Panc1 (cell line): ENCODE results near the gene MMS22L. TPM values are rescaled to one million over a fixed set of nuclear protein-coding genes. Genes with fewer than 3 reads are reported as not detected.

Source experiments
- ATAC-seq: fragments of 200-7000 bp; cut with Tn5 transposase; 2 replicates; pipeline ENCODE4 v1.9.1; 2020; ENCODE audit warnings: mild to moderate bottlenecking, moderate library complexity
- BruUV-seq: library from RNA; stranded (reverse); fragments of 400-500 nt; replicated peaks from 2 replicates; lab custom pipeline; 2021; lab: Mats Ljungman, UMichigan
- CTCF ChIA-PET: fragments of 300-600 bp; sonication (Branson Sonifier 250); formaldehyde crosslinking; loops from one replicate; lab custom pipeline; 2022; ENCODE audit warnings: antibody characterized with exemption; lab: Charles Lee
- POLR2A ChIA-PET: fragments of 300-600 bp; sonication (Branson Sonifier 250); formaldehyde crosslinking; loops from one replicate; lab custom pipeline; 2022; ENCODE audit warnings: antibody characterized with exemption; lab: Charles Lee
- DNase-seq: peaks from one replicate; pipeline ENCODE4 v3.0.0-alpha.2; 2010; ENCODE audit warnings: low read depth, low spot score
- H3K27ac ChIP-seq: 2 replicates; pipeline ENCODE4 v1.5.1; 2011; ENCODE audit warnings: mild to moderate bottlenecking, low read length, inconsistent platforms
- H3K27me3 ChIP-seq: fragments of 200-500 bp; sonication (Bioruptor generic); 2 replicates; pipeline ENCODE4 v1.6.0; 2014; ENCODE audit warnings: low read length, inconsistent platforms; ENCODE audit not compliant: control insufficient read depth, insufficient read depth
- H3K36me3 ChIP-seq: fragments of 200-500 bp; sonication (Bioruptor generic); 2 replicates; pipeline ENCODE4 v1.5.1; 2014; ENCODE audit warnings: inconsistent platforms, mild to moderate bottlenecking, low read length, moderate library complexity; ENCODE audit not compliant: control insufficient read depth, insufficient read depth
- H3K4me1 ChIP-seq: 2 replicates; pipeline ENCODE4 v1.5.1; 2011; ENCODE audit warnings: inconsistent platforms, mild to moderate bottlenecking, low read length, moderate library complexity; ENCODE audit not compliant: control insufficient read depth, insufficient read depth
- H3K4me3 ChIP-seq, 2 experiments: 2 replicates each; pipeline ENCODE4 v1.5.1; 2011 to 2012; ENCODE audit warnings: low read depth in 2 of 2, low read length in 2 of 2, mild to moderate bottlenecking in 2 of 2, inconsistent platforms in 1 of 2, moderate library complexity in 1 of 2
- H3K9me3 ChIP-seq: fragments of 200-500 bp; sonication (Bioruptor generic); 2 replicates; pipeline ENCODE4 v1.5.1; 2014; ENCODE audit warnings: low read depth, mild to moderate bottlenecking, inconsistent platforms, low read length, moderate library complexity; ENCODE audit not compliant: control insufficient read depth, insufficient read depth
- CTCF ChIP-seq: fragments of 450-650 bp; IDR thresholded peaks from 2 replicates; pipeline ENCODE4 v1.5.1; 2017; ENCODE audit warnings: mild to moderate bottlenecking
- POLR2AphosphoS5 ChIP-seq: IDR thresholded peaks from 2 replicates; pipeline ENCODE4 v1.6.1; 2012; ENCODE audit warnings: mild to moderate bottlenecking, low read depth, low read length, moderate library complexity
- REST ChIP-seq, 2 experiments: IDR thresholded peaks; 2 replicates each; pipeline ENCODE4 v1.6.1; 2011 to 2012; ENCODE audit warnings: low read depth in 2 of 2, control low read depth in 1 of 2, low read length in 1 of 2, mild to moderate bottlenecking in 1 of 2, moderate library complexity in 1 of 2; ENCODE audit not compliant: insufficient read depth in 1 of 2
- SIN3A ChIP-seq: IDR thresholded peaks from 2 replicates; pipeline ENCODE4 v1.6.1; 2012; ENCODE audit warnings: low read depth, mild to moderate bottlenecking, low read length, moderate library complexity, borderline replicate concordance; ENCODE audit not compliant: insufficient read depth
- TCF7L2 ChIP-seq: IDR thresholded peaks from 2 replicates; pipeline ENCODE4 v1.6.1; 2011; ENCODE audit warnings: mild to moderate bottlenecking, low read depth, low read length, inconsistent platforms
- in situ Hi-C: cut with HindIII; loops from 2 replicates; pipeline ENCODE4 v1.10.0; 2016; ENCODE audit warnings: low sequenced_read_pairs, low pct_unique_long_range_greater_than_20kb
- intact Hi-C: fragments of 100-400 bp; cut with micrococcal nuclease; formaldehyde crosslinking; loops from one replicate; pipeline ENCODE4 v1.10.0; 2022; ENCODE audit not compliant: unreplicated experiment
- total RNA-seq: library from RNA; stranded (reverse); gene quantifications from one replicate; pipeline ENCODE4 v1.2.1, GENCODE V29; 2021; ENCODE audit not compliant: unreplicated experiment

MMS22L gene
- total RNA-seq, 1 experiment from 2014 or later = 28.5 TPM

- TF ChIP-seq TCF7L2 (no peak), CTCF (no peak), SIN3A (no peak), REST (IDR thresholded peaks at IDR 0.05; ENCODE audit: insufficient read depth in 1 of 2, low read depth in 2 of 2, low read length in 1 of 2) (no peak), POLR2AphosphoS5 (no peak)
- no peak overlapping the region for H3K4me3 ChIP-seq
- ChIA-PET POLR2A (no interaction called here), CTCF (interaction anchor here (0.7 kb wide), 1 partner anchor 72 kb away, joined by 5 read pairs; no protein-coding TSS in a partner anchor)
- no peak for ATAC-seq
- H3K27me3 ChIP-seq = no peaks in the 10 kb centered on the region
- no peak for DNase-seq
- in situ Hi-C loops (no loop called here), intact Hi-C loops (no loop called here)
- H3K36me3 ChIP-seq = peaks cover 2% of the 10 kb centered on the region; the same call in 1 of the 2 replicates
- no peak overlapping the region for H3K27ac ChIP-seq
- H3K4me1 ChIP-seq = peaks cover 4% of the 10 kb centered on the region; the same call in 1 of the 2 replicates
- H3K9me3 ChIP-seq = no peaks in the 10 kb centered on the region
- no TSS peak for BruUV-seq
These were observed 77.0 kb downstream of the MMS22L start for GRCh38 chr6:97205966-97206365.

- Histone ChIP-seq H3K27me3 (no peaks in the 10 kb centered on the region), H3K4me1 (peaks cover 4% of the 10 kb centered on the region; the same call in 1 of the 2 replicates), H3K9me3 (no peaks in the 10 kb centered on the region), H3K36me3 (no peaks in the 10 kb centered on the region), H3K27ac (peak overlapping the region; percentile 4; the same call in 1 of the 2 replicates), H3K4me3 (no peak overlapping the region)
- no peak for TF ChIP-seq POLR2AphosphoS5
- TF ChIP-seq SIN3A = no peak
- TF ChIP-seq REST (IDR thresholded peaks at IDR 0.05; ENCODE audit: insufficient read depth in 1 of 2, low read depth in 2 of 2, low read length in 1 of 2) = no peak
- TF ChIP-seq CTCF = no peak
- TF ChIP-seq TCF7L2 = peak; percentile 68
- in situ Hi-C loops (no loop called here), intact Hi-C loops (no loop called here)
- ATAC-seq (peak; percentile 30; the same call in 1 of the 2 replicates), DNase-seq (no peak)
- ChIA-PET CTCF (no interaction called here), POLR2A (no interaction called here)
- BruUV-seq = no TSS peak
These were observed 79.7 kb downstream of the MMS22L start for GRCh38 chr6:97203343-97203742.
